Trophoblast cell (in vitro differentiated cells and primary cell): Measurements from ENCODE around the gene RBL2.

Source experiments
- DNase-seq, 2 donors: peaks; one replicate each; pipeline ENCODE4 v3.0.0-alpha.2; 2016
- H2AFZ ChIP-seq: 2 replicates; pipeline ENCODE4 v1.6.1; 2013; ENCODE audit warnings: low read length, moderate library complexity, mild to moderate bottlenecking; ENCODE audit not compliant: insufficient read depth, poor library complexity
- H2AK5ac ChIP-seq: 2 replicates; pipeline ENCODE4 v1.6.1; 2013; ENCODE audit warnings: mild to moderate bottlenecking, low read length
- H2BK120ac ChIP-seq: 2 replicates; pipeline ENCODE4 v1.6.1; 2013; ENCODE audit warnings: low read length, mild to moderate bottlenecking, moderate library complexity; ENCODE audit not compliant: insufficient read depth, poor library complexity
- H2BK12ac ChIP-seq: 2 replicates; pipeline ENCODE4 v1.6.1; 2013; ENCODE audit warnings: mild to moderate bottlenecking, low read length, moderate library complexity
- H2BK5ac ChIP-seq: 2 replicates; pipeline ENCODE4 v1.6.1; 2013; ENCODE audit warnings: low read length, low read depth, moderate library complexity, mild to moderate bottlenecking; ENCODE audit not compliant: poor library complexity
- H3K14ac ChIP-seq: 2 replicates; pipeline ENCODE4 v1.6.1; 2013; ENCODE audit warnings: mild to moderate bottlenecking, low read length
- H3K18ac ChIP-seq: 2 replicates; pipeline ENCODE4 v1.6.1; 2013; ENCODE audit warnings: mild to moderate bottlenecking, low read length
- H3K23ac ChIP-seq: 2 replicates; pipeline ENCODE4 v1.6.1; 2013; ENCODE audit warnings: low read length
- H3K27ac ChIP-seq: 2 replicates; pipeline ENCODE4 v1.5.1; 2013; ENCODE audit warnings: low read depth, mild to moderate bottlenecking, inconsistent platforms, low read length, moderate library complexity
- H3K27me3 ChIP-seq: 2 replicates; pipeline ENCODE4 v1.6.1; 2013; ENCODE audit warnings: inconsistent platforms, mild to moderate bottlenecking, low read length, moderate library complexity; ENCODE audit not compliant: insufficient read depth
- H3K36me3 ChIP-seq, 2 experiments: 1 replicate in 1 of 2; 2 replicates in 1 of 2; pipeline ENCODE4 v1.6.1; 2013; ENCODE audit warnings: low read length in 2 of 2, mild to moderate bottlenecking in 2 of 2, moderate library complexity in 1 of 2; ENCODE audit not compliant: insufficient read depth in 2 of 2, control insufficient read depth in 1 of 2
- H3K4ac ChIP-seq: 2 replicates; pipeline ENCODE4 v1.6.1; 2013; ENCODE audit warnings: low read depth, mild to moderate bottlenecking, low read length, moderate library complexity
- H3K4me1 ChIP-seq, 2 experiments: 1 replicate in 1 of 2; 2 replicates in 1 of 2; pipeline ENCODE4 v1.6.1; 2013; ENCODE audit warnings: low read length in 2 of 2, mild to moderate bottlenecking in 2 of 2, moderate library complexity in 1 of 2; ENCODE audit not compliant: insufficient read depth in 2 of 2, control insufficient read depth in 1 of 2
- H3K4me2 ChIP-seq: 2 replicates; pipeline ENCODE4 v1.6.1; 2013; ENCODE audit warnings: inconsistent platforms, mild to moderate bottlenecking, low read length, moderate library complexity
- H3K4me3 ChIP-seq: 2 replicates; pipeline ENCODE4 v1.5.1; 2013; ENCODE audit warnings: mild to moderate bottlenecking, low read depth, low read length, inconsistent platforms
- H3K79me1 ChIP-seq: one replicate; pipeline ENCODE4 v1.6.1; 2013; ENCODE audit warnings: low read length
- H3K79me2 ChIP-seq: 2 replicates; pipeline ENCODE4 v1.6.1; 2013; ENCODE audit warnings: low read length, mild to moderate bottlenecking; ENCODE audit not compliant: control insufficient read depth, insufficient read depth, poor library complexity
- H3K9ac ChIP-seq: 2 replicates; pipeline ENCODE4 v1.6.1; 2013; ENCODE audit warnings: mild to moderate bottlenecking, low read length
- H3K9me3 ChIP-seq: 2 replicates; pipeline ENCODE4 v1.6.1; 2013; ENCODE audit warnings: low read depth, mild to moderate bottlenecking, control low read depth, inconsistent platforms, low read length; ENCODE audit not compliant: insufficient read depth
- H4K12ac ChIP-seq: 2 replicates; pipeline ENCODE4 v1.6.1; 2013; ENCODE audit warnings: low read depth, mild to moderate bottlenecking, low read length, moderate library complexity
- H4K8ac ChIP-seq: 2 replicates; pipeline ENCODE4 v1.6.1; 2013; ENCODE audit warnings: low read depth, mild to moderate bottlenecking, low read length, moderate library complexity
- H4K91ac ChIP-seq: one replicate; pipeline ENCODE4 v1.6.1; 2013; ENCODE audit warnings: low read depth, mild to moderate bottlenecking, low read length, moderate library complexity
- WGBS: extraction: QIAGEN DNeasy Blood & Tissue Kit; methylation state at CpG from one replicate; pipeline ENCODE4 v1.1.7; 2013; ENCODE audit warnings: missing lambda C conversion rate; ENCODE audit not compliant: insufficient read length, insufficient coverage; ENCODE audit errors: extremely low coverage; 5-methylcytosine and 5-hydroxymethylcytosine counted together

The RBL2 gene

DNA sequence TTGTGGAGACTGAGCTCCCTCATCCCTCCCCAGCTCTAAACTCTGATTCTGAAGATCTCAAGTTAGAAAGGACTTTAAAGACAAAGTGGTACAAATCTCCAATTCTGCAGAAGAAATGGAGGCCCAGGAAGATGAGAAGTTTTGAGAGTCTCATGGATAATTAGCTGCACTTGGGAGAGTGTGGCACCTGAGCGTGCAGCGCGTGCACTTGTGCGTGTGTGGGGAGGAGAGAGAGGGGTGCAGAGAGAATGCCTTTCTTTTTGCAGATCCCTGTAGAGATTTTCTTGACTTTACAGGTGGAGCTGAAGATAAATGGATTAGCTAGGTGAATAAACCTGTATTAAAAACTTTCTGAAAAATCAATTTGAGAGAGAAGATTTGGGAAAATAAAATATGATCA, 83.6 kb downstream of the RBL2 start:
- no peak overlapping the region for H4K91ac ChIP-seq
- H2AK5ac ChIP-seq: no peak overlapping the region
- no peaks in the 10 kb centered on the region for H3K79me1 ChIP-seq
- H3K4me1 ChIP-seq: peaks cover 4 to 5% of the 10 kb centered on the region in 2 experiments
- no peak overlapping the region for H3K4ac ChIP-seq
- no peak overlapping the region for H3K23ac ChIP-seq
- no peak overlapping the region for H3K27ac ChIP-seq
- no peak overlapping the region for H2BK5ac ChIP-seq
- H3K9ac ChIP-seq: no peak overlapping the region
- no peak for DNase-seq
- no peak overlapping the region for H4K8ac ChIP-seq
- H2BK12ac ChIP-seq: no peak overlapping the region
- no CpG with 5 or more reads among the region's 4 CpGs for WGBS
- no peak overlapping the region for H3K4me3 ChIP-seq
- H3K4me2 ChIP-seq: no peak overlapping the region
- H3K9me3 ChIP-seq: peaks cover 5% of the 10 kb centered on the region
- no peak overlapping the region for H2BK120ac ChIP-seq
- no peaks in the 10 kb centered on the region for H3K36me3 ChIP-seq
- no peak overlapping the region for H3K18ac ChIP-seq
- no peak overlapping the region for H3K14ac ChIP-seq
- H3K79me2 ChIP-seq: no peaks in the 10 kb centered on the region
- H4K12ac ChIP-seq: no peak overlapping the region
- no peak overlapping the region for H2AFZ ChIP-seq
- no peaks in the 10 kb centered on the region for H3K27me3 ChIP-seq

DNA sequence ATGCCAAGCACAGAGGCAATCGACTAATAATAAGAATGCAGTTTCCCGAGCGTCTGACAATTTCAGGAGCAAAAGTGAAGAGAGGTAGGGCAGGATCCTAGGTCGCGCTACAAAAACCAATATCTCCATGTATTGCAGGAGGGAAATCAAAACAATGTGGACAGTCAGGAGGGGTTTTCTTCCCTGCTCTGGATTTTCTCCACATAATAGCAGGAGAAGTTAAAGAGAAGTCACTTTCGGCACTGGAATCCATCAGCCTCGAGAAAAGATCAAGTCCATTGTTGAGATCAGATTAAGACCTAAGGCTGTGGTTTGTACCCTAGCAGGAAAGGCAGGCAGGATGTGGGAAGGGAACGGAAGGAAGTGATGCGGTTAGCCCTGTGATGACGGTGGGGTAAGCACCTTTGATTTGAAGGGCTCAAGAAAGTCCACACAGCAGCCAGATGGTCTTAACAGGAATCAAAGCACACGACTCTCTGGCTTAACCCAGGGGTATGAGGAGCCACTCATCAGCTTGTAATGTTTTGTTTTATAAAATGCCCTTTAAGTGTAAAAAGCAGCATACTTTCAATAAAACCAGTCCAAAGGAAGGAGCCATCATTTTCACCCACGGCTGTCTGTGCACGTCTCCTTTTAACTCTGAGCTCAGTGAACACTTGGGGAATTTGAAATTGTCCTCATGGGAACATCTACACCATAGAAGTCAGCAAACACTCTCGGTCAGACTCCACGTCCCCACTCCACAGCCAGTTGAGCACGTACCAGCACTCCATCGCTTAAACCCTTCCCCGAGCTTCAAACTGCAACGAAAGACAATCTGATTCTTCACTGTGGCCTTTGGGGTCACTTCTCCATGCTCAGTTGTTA, 84.5 kb downstream of the RBL2 start:
- Histone ChIP-seq H3K18ac (no peak overlapping the region), H4K12ac (no peak overlapping the region), H2BK12ac (no peak overlapping the region), H3K4me1 (peaks cover 4 to 5% of the 10 kb centered on the region in 2 experiments), H3K36me3 (no peaks in the 10 kb centered on the region), H2BK120ac (no peak overlapping the region), H3K23ac (no peak overlapping the region), H2BK5ac (no peak overlapping the region), H3K27ac (no peak overlapping the region), H3K9me3 (peaks cover 2% of the 10 kb centered on the region), H3K4me2 (no peak overlapping the region), H3K27me3 (no peaks in the 10 kb centered on the region), H4K91ac (no peak overlapping the region), H3K79me2 (no peaks in the 10 kb centered on the region), H3K4me3 (no peak overlapping the region), H4K8ac (no peak overlapping the region), H3K79me1 (no peaks in the 10 kb centered on the region), H2AFZ (no peak overlapping the region), H2AK5ac (no peak overlapping the region), H3K9ac (no peak overlapping the region), H3K14ac (no peak overlapping the region), H3K4ac (no peak overlapping the region)
- peak in 1 of 2 donors; percentile 43 for DNase-seq
- no CpG with 5 or more reads among the region's 19 CpGs for WGBS

DNA sequence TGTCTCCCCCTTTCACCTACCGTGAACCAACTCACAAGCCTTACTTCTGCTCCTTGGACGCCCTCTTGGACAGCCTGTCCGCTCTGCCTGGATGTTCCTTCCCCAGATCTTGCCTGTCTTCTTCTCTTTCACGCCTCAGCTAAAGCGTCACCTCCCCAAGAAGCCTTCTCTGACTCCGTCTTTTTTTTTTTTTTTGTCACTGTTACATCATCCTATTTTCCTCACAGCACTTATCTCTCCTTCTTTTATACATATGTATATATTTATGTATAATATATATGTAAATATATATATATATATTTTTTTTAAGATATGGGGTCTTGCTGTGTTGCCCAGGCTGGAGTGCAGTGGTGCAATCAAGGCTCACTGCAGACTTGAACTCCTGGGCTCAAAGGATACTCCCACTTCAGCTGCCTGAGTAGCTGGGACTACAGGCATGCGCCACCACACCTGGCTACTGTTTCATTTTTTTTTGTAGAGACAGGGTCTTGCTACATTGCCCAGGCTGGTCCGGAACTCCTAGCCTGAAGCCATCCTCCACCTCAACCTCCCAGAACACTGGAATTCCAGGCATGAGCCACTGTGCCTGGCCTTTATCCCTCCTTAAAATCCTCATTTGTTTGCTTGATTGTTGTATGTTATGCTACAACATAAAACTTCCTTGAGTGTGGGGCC, 85.3 kb downstream of the RBL2 start:
- H2AK5ac ChIP-seq: no peak overlapping the region
- H3K9me3 ChIP-seq: peaks cover 2% of the 10 kb centered on the region
- no peaks in the 10 kb centered on the region for H3K36me3 ChIP-seq
- H3K14ac ChIP-seq: no peak overlapping the region
- no peak overlapping the region for H3K18ac ChIP-seq
- H4K12ac ChIP-seq: no peak overlapping the region
- H3K79me1 ChIP-seq: no peaks in the 10 kb centered on the region
- H3K9ac ChIP-seq: no peak overlapping the region
- H3K27ac ChIP-seq: no peak overlapping the region
- H3K4me2 ChIP-seq: no peak overlapping the region
- H2AFZ ChIP-seq: no peak overlapping the region
- H2BK12ac ChIP-seq: no peak overlapping the region
- DNase-seq: peak; percentile 88 to 91
- H4K91ac ChIP-seq: no peak overlapping the region
- no peak overlapping the region for H4K8ac ChIP-seq
- H3K79me2 ChIP-seq: no peaks in the 10 kb centered on the region
- H3K23ac ChIP-seq: no peak overlapping the region
- no peaks in the 10 kb centered on the region for H3K27me3 ChIP-seq
- no peak overlapping the region for H3K4ac ChIP-seq
- peaks cover 4 to 5% of the 10 kb centered on the region in 2 experiments for H3K4me1 ChIP-seq
- no peak overlapping the region for H2BK120ac ChIP-seq
- WGBS: no CpG with 5 or more reads among the region's 8 CpGs
- no peak overlapping the region for H3K4me3 ChIP-seq
- H2BK5ac ChIP-seq: no peak overlapping the region

DNA sequence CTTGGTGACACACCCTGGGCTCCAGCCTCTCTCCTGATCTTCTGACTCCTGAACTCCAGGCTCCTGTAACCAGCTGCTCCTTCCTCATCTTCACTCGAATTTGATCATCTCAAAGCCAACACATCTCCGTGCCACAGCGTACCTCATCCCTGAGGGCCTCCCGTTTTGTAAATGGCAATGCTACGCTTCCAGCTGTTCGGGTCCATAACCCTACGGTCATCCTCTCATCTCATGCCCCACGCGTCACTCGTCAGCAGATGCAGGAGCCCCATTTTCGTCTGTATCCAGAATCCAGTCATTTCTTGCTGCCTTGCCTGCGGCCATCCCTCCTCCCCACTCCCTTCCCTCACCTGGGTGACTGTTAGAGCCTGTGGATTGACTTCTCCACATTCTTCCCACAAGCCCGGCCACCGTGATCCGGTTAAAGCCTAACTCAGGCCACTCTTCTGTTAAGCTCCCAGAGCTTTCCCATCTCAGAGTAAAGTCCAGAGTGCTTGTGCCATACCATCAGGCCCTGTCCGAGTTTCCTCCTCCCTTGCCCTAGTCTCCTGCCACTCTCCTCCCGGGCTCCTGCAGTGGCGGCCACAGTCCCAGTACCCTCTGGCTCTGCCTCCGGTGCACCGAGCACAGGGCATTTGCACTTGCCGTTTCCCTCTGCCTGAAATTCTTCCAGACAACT, 89.0 kb downstream of the RBL2 start:
- H3K36me3 ChIP-seq: no peaks in the 10 kb centered on the region
- H3K79me1 ChIP-seq: no peaks in the 10 kb centered on the region
- H3K27me3 ChIP-seq: no peaks in the 10 kb centered on the region
- H3K4me1 ChIP-seq: peaks cover 4 to 5% of the 10 kb centered on the region in 2 experiments
- no peak overlapping the region for H2AFZ ChIP-seq
- no peak overlapping the region for H3K18ac ChIP-seq
- H3K23ac ChIP-seq: no peak overlapping the region
- H3K14ac ChIP-seq: no peak overlapping the region
- H4K12ac ChIP-seq: no peak overlapping the region
- no peak overlapping the region for H3K27ac ChIP-seq
- H3K4me3 ChIP-seq: no peak overlapping the region
- no peak overlapping the region for H3K4me2 ChIP-seq
- no peak overlapping the region for H4K8ac ChIP-seq
- no peak overlapping the region for H3K4ac ChIP-seq
- no peak overlapping the region for H2AK5ac ChIP-seq
- no peaks in the 10 kb centered on the region for H3K9me3 ChIP-seq
- WGBS: no CpG with 5 or more reads among the region's 21 CpGs
- H2BK12ac ChIP-seq: no peak overlapping the region
- no peak overlapping the region for H3K9ac ChIP-seq
- no peak overlapping the region for H2BK120ac ChIP-seq
- no peak overlapping the region for H2BK5ac ChIP-seq
- no peak overlapping the region for H4K91ac ChIP-seq
- DNase-seq: peak in 1 of 2 donors; percentile 4
- no peaks in the 10 kb centered on the region for H3K79me2 ChIP-seq
